Chondrocyte (in vitro differentiated cells): ENCODE data around the gene PRM3. TPM values are rescaled to one million over a fixed set of nuclear protein-coding genes. Genes with fewer than 3 reads are reported as not detected.

ENCODE experiments used
- DNase-seq: peaks from one replicate; pipeline ENCODE4 v3.0.0; 2021; ENCODE audit warnings: mixed read lengths, low spot score
- H3K27ac Mint-ChIP-seq: one replicate; pipeline ENCODE4 v1.8.0; 2021; ENCODE audit warnings: mild to moderate bottlenecking, moderate library complexity, mixed read lengths; ENCODE audit not compliant: unreplicated experiment
- H3K27me3 Mint-ChIP-seq: 2 replicates; pipeline ENCODE4 v1.8.0; 2021; ENCODE audit warnings: low read depth, mixed read lengths
- H3K36me3 Mint-ChIP-seq: 2 replicates; pipeline ENCODE4 v1.8.0; 2021; ENCODE audit warnings: low read depth, mixed read lengths
- H3K4me1 Mint-ChIP-seq: 2 replicates; pipeline ENCODE4 v1.8.0; 2021; ENCODE audit warnings: low read depth, mild to moderate bottlenecking, mixed read lengths
- H3K4me3 Mint-ChIP-seq: one replicate; pipeline ENCODE4 v1.8.0; 2021; ENCODE audit warnings: mild to moderate bottlenecking, moderate library complexity, mixed read lengths; ENCODE audit not compliant: unreplicated experiment
- H3K9me3 Mint-ChIP-seq: 2 replicates; pipeline ENCODE4 v1.8.0; 2021; ENCODE audit warnings: low read depth, mixed read lengths
- CTCF ChIP-seq: fragments of 200-600 bp; sonication (generic); IDR thresholded peaks from 2 replicates; pipeline ENCODE4 v1.5.0; 2021; ENCODE audit warnings: antibody characterized with exemption, mild to moderate bottlenecking, moderate library complexity
- total RNA-seq: library from RNA; stranded (reverse); gene quantifications from 3 replicates; pipeline ENCODE4 v1.2.1, GENCODE V29; 2021

Gene PRM3
- total RNA-seq, 1 donor from 2014 or later = not detected

- no peaks in the 10 kb centered on the region for H3K27me3 Mint-ChIP-seq
- DNase-seq = no peak
- H3K4me3 Mint-ChIP-seq = no peak overlapping the region
- no peak for TF ChIP-seq CTCF
- no peaks in the 10 kb centered on the region for H3K36me3 Mint-ChIP-seq
- no peak overlapping the region for H3K27ac Mint-ChIP-seq
- no peaks in the 10 kb centered on the region for H3K4me1 Mint-ChIP-seq
- H3K9me3 Mint-ChIP-seq = no peaks in the 10 kb centered on the region
Observed at GRCh38 chr16:11234884-11235702, 38.3 kb downstream of the PRM3 start.

- Mint-ChIP-seq H3K27ac (no peak overlapping the region), H3K4me1 (no peaks in the 10 kb centered on the region), H3K9me3 (no peaks in the 10 kb centered on the region), H3K4me3 (no peak overlapping the region), H3K36me3 (no peaks in the 10 kb centered on the region), H3K27me3 (peaks cover 2% of the 10 kb centered on the region)
- DNase-seq = no peak
- no peak for TF ChIP-seq CTCF
Observed at GRCh38 chr16:11233727-11234376, 39.6 kb downstream of the PRM3 start.

GRCh38 chr16:11232852-11233726 is 40.3 kb downstream of the PRM3 start:
- H3K9me3 Mint-ChIP-seq = no peaks in the 10 kb centered on the region
- no peak for TF ChIP-seq CTCF
- H3K4me3 Mint-ChIP-seq = no peak overlapping the region
- no peak for DNase-seq
- no peaks in the 10 kb centered on the region for H3K36me3 Mint-ChIP-seq
- peaks cover 2% of the 10 kb centered on the region for H3K27me3 Mint-ChIP-seq
- H3K27ac Mint-ChIP-seq = no peak overlapping the region
- no peaks in the 10 kb centered on the region for H3K4me1 Mint-ChIP-seq

GRCh38 chr16:11232302-11232851 is 41.1 kb downstream of the PRM3 start:
- TF ChIP-seq CTCF = no peak
- DNase-seq = no peak
- no peak overlapping the region for H3K4me3 Mint-ChIP-seq
- H3K4me1 Mint-ChIP-seq = no peaks in the 10 kb centered on the region
- H3K36me3 Mint-ChIP-seq = no peaks in the 10 kb centered on the region
- peaks cover 2% of the 10 kb centered on the region for H3K27me3 Mint-ChIP-seq
- no peak overlapping the region for H3K27ac Mint-ChIP-seq
- H3K9me3 Mint-ChIP-seq = no peaks in the 10 kb centered on the region
